ENCODE data around the gene TSPAN2. TPM values are rescaled to one million over a fixed set of nuclear protein-coding genes. Genes with fewer than 3 reads are reported as not detected.

TSPAN2 gene
- total RNA-seq, 4 donors from 2014 or later, result 0.83 to 7.6 (median 3.9) TPM

DNA sequence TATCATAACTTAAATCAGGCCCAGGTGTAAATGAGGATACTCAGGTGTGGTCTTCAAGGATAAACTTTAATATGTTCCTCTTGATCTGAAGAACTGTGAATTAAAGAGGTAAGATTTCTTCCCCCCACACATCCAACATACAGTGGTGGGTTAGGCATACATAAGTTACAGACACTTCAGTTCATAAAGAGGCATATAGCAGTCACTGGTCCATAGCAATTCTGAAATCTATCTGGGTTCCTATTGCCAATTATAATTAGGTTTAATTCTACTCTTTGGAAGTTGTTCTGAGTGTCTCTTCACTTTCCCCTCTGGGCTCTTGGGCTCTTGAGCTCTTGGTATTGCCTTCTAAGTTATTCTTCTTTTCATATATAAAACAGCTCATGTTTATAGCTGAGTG, 32.5 kb upstream of the TSPAN2 start:
- intact Hi-C loops (cut with DNase I), result no loop called here
- Histone ChIP-seq H3K9me3 (peaks cover 0 to 36% (median 15%) of the 10 kb centered on the region in 3 donors), H3K27ac (no peak overlapping the region), H3K4me1 (peaks cover 0 to 5% (median 0%) of the 10 kb centered on the region in 3 donors), H3K36me3 (no peaks in the 10 kb centered on the region), H3K27me3 (peaks cover 0 to 14% (median 0%) of the 10 kb centered on the region in 4 donors), H3K4me3 (no peak overlapping the region)
- no peak for DNase-seq
- TF ChIP-seq, protein P1, sequence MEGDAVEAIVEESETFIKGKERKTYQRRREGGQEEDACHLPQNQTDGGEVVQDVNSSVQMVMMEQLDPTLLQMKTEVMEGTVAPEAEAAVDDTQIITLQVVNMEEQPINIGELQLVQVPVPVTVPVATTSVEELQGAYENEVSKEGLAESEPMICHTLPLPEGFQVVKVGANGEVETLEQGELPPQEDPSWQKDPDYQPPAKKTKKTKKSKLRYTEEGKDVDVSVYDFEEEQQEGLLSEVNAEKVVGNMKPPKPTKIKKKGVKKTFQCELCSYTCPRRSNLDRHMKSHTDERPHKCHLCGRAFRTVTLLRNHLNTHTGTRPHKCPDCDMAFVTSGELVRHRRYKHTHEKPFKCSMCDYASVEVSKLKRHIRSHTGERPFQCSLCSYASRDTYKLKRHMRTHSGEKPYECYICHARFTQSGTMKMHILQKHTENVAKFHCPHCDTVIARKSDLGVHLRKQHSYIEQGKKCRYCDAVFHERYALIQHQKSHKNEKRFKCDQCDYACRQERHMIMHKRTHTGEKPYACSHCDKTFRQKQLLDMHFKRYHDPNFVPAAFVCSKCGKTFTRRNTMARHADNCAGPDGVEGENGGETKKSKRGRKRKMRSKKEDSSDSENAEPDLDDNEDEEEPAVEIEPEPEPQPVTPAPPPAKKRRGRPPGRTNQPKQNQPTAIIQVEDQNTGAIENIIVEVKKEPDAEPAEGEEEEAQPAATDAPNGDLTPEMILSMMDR (IDR thresholded peaks at IDR 0.05), result no peak
- no peak for TF ChIP-seq POLR2A (IDR thresholded peaks at IDR 0.05)

DNA sequence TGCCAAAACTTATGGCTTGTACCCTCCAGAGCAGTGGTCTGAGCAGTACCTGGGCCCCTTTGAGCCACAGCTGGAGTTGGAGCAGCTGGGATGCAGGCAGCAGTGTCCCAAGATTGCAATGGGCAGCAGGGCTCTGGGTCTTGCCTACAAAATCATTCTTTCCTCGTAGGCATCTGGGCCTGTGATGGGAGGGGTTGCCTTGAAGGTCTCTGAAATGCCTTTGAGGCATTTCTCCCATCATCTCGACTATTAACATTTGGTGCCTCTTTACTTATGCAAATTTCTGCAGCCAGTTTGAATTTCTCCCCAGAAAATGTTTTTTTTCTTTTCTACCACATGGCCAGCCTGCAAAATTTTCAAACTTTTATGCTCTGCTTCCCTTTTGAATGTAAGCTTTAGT, 31.0 kb upstream of the TSPAN2 start:
- no peak overlapping the region for H3K27ac ChIP-seq
- peaks cover 0 to 36% (median 15%) of the 10 kb centered on the region in 3 donors for H3K9me3 ChIP-seq
- H3K4me1 ChIP-seq, result peaks cover 0 to 5% (median 0%) of the 10 kb centered on the region in 3 donors
- intact Hi-C loops (cut with DNase I), result no loop called here
- no peak for DNase-seq
- TF ChIP-seq POLR2A (IDR thresholded peaks at IDR 0.05), result no peak
- TF ChIP-seq, protein P1 (IDR thresholded peaks at IDR 0.05), result no peak
- peaks cover 0 to 14% (median 0%) of the 10 kb centered on the region in 4 donors for H3K27me3 ChIP-seq
- WGBS, 2 donors, result 57 to 59% methylated on average over 2 of the region's 2 CpGs
- H3K36me3 ChIP-seq, result no peaks in the 10 kb centered on the region
- no peak overlapping the region for H3K4me3 ChIP-seq

DNA sequence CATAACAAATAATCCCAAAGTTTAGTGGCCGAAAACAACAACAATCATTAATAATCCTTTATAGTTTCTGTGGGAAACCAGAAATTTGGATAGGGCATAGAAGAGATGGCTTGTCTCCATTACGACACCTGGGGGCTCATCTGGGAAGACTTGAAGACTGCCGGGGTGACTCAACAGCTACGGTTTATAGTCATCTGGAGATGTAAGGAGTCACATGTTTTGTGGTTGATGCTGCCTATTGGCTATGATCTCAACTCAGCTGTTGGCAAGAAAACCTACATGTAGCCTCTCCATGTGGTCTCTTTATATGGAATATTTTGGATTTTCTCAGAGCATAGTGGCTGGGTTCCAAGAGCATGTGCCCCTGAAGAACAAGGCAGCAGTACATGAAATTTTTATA, 29.3 kb upstream of the TSPAN2 start:
- Histone ChIP-seq H3K4me1 (peaks cover 0 to 5% (median 0%) of the 10 kb centered on the region in 3 donors), H3K36me3 (no peaks in the 10 kb centered on the region), H3K9me3 (peaks cover 0 to 34% (median 15%) of the 10 kb centered on the region in 3 donors), H3K27ac (no peak overlapping the region), H3K27me3 (peaks cover 0 to 14% (median 0%) of the 10 kb centered on the region in 4 donors), H3K4me3 (no peak overlapping the region)
- intact Hi-C loops (cut with DNase I), result no loop called here
- 83 to 88% methylated on average over 4 of the region's 4 CpGs for WGBS, 2 donors
- no peak for DNase-seq
- no peak for TF ChIP-seq POLR2A (IDR thresholded peaks at IDR 0.05)
- TF ChIP-seq, protein P1 (IDR thresholded peaks at IDR 0.05), result no peak

DNA sequence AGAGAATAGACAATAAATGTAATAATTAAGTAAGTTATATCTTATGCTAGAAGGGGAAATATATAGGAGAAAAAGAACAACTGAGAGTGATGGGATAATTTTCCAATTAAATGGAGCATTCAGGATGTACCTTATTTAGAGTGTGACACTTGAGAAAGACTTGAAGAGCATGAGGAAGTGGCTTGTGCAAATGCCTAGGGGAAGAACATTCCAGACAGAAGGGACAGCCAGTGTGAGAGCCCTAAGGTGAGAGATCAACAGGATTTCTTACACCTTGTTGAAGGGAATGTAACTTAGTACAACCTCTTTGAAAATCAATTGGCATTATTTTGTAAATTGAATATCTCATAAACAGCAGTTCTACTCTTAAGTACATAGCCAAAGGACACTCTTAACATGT, 28.8 kb upstream of the TSPAN2 start:
- Histone ChIP-seq H3K27me3 (peaks cover 0 to 12% (median 0%) of the 10 kb centered on the region in 4 donors), H3K36me3 (no peaks in the 10 kb centered on the region), H3K27ac (no peak overlapping the region), H3K4me3 (no peak overlapping the region), H3K9me3 (peaks cover 0 to 28% (median 15%) of the 10 kb centered on the region in 3 donors), H3K4me1 (peaks cover 0 to 5% (median 0%) of the 10 kb centered on the region in 3 donors)
- TF ChIP-seq, protein P1 (IDR thresholded peaks at IDR 0.05), result no peak
- TF ChIP-seq POLR2A (IDR thresholded peaks at IDR 0.05), result no peak
- DNase-seq, result no peak
- intact Hi-C loops (cut with DNase I), result no loop called here

DNA sequence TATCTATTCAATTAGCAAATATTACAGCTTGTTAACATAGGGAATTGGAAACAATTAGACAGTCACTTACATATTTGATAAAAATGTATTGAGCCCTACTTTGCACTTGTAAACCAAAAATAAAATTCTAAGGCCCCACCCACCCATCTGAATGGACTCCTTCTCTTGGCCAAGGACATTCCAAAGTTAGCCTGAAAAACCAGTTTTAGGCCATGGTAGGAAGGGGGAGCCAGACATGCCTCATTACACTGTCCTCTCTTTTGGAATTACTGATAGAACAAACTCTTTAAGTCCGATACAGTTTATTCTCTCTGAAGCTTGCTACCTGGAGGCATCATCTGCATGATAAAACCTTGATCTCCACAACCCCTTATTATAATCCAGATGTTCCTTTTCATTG, 28.0 kb upstream of the TSPAN2 start:
- Histone ChIP-seq H3K27me3 (peaks cover 0 to 6% (median 0%) of the 10 kb centered on the region in 4 donors), H3K36me3 (no peaks in the 10 kb centered on the region), H3K4me1 (peaks cover 0 to 5% (median 0%) of the 10 kb centered on the region in 3 donors), H3K27ac (no peak overlapping the region), H3K9me3 (peaks cover 0 to 24% (median 14%) of the 10 kb centered on the region in 3 donors), H3K4me3 (no peak overlapping the region)
- TF ChIP-seq POLR2A (IDR thresholded peaks at IDR 0.05), result no peak
- TF ChIP-seq, protein P1 (IDR thresholded peaks at IDR 0.05), result no peak
- intact Hi-C loops (cut with DNase I), result no loop called here
- no peak for DNase-seq
- 55 to 63% methylated on average over 1 of the region's 1 CpG for WGBS, 2 donors

Measured in esophagus squamous epithelium (tissue), 5 donors.